NCI-H1930 (cell line): ENCODE results near the gene MMS19.
"Not testable (repeated sequence)": the region's sequence is repeated elsewhere in the genome, so short reads cannot be mapped to it uniquely, and the experiment has no call there.

Experiments used
- DNase-seq, 2 experiments: peaks; one replicate each; lab custom pipeline; 2025; lab: John Stamatoyannopoulos, UW

MMS19 gene

GRCh38 chr10:97425964-97426775, 72.1 kb downstream of the MMS19 start, which contains the start of gene PGAM1:
PGAM1 (plus strand) TSS chr10:97426191; CDS start chr10:97426308, 117 bp downstream.
- peak; percentile 80 to 86 for DNase-seq

DNA sequence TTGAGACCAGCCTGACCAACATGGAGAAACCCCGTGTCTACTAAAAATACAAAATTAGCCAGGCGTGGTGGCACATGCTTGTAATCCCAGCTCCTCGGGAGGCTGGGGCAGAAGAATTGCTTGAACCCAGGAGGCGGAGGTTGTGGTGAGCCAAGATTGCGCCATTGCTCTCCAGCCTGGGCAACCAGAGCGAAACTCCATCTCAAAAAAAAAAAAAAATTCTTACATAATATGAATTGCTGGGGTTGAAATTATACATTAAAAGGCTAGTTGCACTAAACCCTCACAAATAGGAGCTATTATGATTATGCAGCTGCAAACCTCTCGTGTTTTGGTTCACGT, 74.5 kb downstream of the MMS19 start:
- not testable (repeated sequence) for DNase-seq

- no peak for DNase-seq
These were observed 81.7 kb downstream of the MMS19 start for GRCh38 chr10:97416565-97416964.

DNA sequence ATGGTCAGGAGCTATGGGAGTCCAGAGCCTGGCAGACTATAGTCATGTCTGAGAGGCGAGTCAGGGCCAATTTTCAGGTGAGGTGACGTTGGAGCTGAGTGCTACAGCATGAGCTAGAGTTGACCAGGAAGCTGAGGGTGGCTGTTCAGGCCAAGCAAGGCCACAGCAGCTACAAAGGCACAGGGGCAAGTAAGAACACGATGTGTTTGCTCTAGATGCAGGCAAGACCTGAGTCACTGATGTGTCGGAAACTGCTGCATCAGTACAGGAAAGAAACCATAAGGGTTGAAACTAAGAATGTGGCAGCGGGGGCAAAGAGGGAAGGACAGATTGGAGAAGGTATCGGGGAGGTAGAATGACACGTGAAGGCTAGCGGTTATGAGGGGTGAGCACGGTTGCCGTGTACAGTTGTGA, 85.3 kb downstream of the MMS19 start:
- DNase-seq: no peak

GRCh38 chr10:97411406-97411805, 86.8 kb downstream of the MMS19 start:
- no peak for DNase-seq

GRCh38 chr10:97408496-97408992, 89.7 kb downstream of the MMS19 start:
- no peak for DNase-seq
